ENCODE results near the gene DAZAP1.

- TF ChIP-seq GATA3 (IDR thresholded peaks at IDR 0.05; ENCODE audit: low read depth, low read length): no peak
- no peak for TF ChIP-seq GATA2 (IDR thresholded peaks at IDR 0.05; ENCODE audit: low read depth, low read length)
These were observed 30.9 kb downstream of the DAZAP1 start, which contains the start of gene RPS15 for GRCh38 chr19:1438035-1438932.
